ENCODE measurements around the gene EPHX1. TPM values are rescaled to one million over a fixed set of nuclear protein-coding genes. Genes with fewer than 3 reads are reported as not detected.
A peak's percentile ranks its signal among the peaks of the same experiment; 100 is the strongest.

The EPHX1 gene
- total RNA-seq, 1 experiment from 2014 or later, result 4.6 TPM

DNA sequence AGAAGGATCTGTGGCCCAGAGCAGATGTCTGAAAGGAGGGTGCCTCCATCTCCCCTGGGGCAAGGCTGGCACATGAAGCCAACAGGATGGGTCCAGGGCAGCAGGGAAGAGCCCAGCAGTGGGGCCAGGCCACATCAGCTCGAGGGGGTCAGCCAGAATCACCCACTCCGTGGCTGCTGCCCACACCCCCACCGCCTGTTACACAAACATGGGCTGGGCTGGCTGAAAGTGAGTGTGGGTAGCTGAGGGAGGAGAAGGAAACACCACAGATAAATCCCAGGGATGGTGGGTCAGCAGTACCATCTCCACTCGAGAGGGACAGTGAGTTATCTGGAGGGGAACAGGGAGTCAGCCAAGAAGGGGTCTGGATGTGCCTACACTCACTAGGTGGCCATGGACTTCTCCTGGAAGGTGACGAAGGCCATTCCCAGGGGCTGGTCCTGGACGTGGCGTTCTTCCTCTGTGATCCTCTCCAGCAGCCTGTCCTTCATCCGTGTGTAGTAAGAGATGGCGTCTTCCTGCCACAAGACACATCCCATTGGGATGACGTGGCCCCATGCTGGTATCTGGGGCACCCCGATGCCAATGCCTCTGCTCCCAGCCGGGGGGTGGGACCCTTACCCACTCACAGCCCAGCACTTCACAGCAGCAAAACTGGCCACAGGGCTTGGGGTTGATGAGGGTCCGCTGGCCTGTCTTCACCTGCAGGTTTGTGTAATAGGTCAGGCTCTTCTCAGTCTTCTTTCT lies 52.1 kb downstream of the EPHX1 start:
- DNase-seq (ENCODE audit: low read depth), result no peak

DNA sequence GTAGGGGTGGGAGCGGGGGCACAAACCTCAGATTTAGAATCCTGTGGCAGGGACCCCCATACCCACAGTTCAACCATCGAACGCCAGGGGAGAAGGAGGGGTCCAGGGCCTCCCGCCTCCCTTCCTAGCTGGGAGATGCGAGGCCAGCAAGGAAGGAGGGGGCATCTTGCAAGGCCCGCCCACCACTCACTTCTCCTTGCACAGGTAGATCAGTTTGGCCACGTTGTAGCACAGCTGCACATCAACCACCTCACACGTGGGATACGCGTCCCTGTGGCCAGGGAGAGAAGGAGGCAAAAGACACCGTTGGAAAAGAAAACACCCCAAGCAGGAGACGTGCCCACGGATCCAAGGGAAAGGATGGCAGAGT lies 52.6 kb downstream of the EPHX1 start:
- no peak for DNase-seq (ENCODE audit: low read depth)

DNA sequence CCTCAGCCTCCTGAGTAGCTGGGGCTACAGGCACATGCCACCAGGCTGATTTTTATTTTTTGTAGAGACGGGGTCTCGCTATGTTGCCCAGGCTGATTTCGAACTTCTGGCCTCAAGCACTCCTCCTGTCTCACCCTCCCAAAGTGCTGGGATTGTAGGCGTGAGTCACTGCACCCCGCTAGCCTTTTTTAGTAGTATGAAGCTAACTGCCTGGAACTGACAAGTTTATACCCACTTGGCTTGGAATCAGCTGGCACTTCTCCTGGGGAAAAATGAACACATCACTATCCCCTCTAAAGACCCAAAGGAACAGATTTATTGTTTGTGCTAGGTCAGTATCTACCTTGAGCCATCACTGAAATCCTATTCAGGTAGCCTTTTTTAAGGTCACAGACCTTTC lies 53.2 kb downstream of the EPHX1 start:
- no peak for DNase-seq (ENCODE audit: low read depth)

DNA sequence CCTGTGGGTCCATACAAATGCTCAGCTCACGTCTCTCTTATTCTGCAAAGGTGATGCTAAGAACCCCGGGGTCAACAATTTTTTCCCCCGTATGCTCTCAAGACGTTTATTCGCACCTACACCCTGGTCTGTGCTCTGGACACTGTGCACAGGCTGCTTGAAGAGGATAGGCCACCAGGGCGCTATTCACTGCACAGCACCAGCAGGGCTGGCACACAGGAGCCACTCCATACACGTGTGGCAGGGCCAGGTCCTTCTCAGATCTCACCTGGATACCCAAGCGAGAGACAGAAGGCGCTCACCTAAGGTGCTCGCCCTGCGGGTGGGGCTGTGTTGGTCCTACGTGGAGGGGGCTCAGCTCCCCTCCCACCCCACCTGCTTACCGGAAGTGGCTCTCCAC lies 55.6 kb downstream of the EPHX1 start:
- DNase-seq (ENCODE audit: low read depth), result no peak

DNA sequence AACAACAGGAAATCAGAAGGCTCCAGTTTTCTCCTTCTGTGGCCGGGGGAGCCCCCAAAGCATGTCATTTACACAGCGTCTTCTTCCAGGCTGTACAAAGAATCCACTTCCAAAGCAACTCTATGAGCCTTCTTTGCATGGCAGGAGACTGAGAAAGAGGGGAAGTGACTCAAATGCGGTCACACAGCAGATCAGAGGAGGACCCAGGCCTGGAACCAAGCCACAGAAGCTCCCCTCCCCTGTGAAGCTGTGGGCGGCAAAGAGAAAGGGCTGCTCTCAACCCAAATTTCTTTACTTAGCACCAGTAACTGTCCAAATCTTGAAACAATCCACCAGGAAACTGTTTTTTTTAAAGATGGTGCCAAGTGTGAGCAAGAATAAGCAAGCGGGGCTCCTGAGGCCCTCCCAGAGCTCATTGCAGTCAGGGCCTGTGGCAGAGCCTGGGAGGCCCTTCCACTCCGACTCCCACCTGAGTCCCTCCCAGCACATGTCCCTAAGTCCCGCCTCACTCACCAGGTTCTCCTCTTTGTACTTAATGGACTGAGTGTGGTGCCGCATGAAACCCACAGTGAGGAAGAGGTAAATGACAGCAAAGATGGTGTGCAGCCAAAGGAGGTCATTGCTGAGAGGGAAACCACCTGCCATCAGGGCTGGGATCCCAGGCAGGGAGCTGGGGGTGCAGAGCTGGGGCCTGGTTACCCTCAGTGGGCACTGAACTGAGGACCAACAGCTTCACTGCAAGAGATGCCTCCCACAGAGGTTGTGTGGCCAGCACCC lies 56.3 kb downstream of the EPHX1 start:
- DNase-seq (ENCODE audit: low read depth), result peak; percentile 90

DNA sequence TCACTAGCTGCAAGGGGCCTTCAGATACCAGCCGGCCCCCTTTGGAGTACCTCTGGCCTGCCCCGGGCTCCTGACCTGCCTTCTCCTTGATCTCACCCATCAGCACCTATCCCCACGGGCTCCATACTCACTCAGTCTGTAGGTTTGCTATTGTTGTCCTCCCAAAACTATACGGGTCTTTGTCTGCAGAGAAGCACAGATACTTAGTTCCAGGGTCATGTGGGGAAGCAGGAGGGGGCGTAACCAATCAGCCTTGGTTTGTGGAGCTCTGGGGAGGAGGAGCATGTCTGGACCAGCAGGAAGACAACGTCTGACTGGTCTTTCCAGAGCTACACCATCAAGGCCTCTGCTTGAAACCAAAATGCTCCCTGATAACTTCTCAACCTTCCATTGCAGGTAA lies 57.1 kb downstream of the EPHX1 start:
- DNase-seq (ENCODE audit: low read depth), result no peak

DNA sequence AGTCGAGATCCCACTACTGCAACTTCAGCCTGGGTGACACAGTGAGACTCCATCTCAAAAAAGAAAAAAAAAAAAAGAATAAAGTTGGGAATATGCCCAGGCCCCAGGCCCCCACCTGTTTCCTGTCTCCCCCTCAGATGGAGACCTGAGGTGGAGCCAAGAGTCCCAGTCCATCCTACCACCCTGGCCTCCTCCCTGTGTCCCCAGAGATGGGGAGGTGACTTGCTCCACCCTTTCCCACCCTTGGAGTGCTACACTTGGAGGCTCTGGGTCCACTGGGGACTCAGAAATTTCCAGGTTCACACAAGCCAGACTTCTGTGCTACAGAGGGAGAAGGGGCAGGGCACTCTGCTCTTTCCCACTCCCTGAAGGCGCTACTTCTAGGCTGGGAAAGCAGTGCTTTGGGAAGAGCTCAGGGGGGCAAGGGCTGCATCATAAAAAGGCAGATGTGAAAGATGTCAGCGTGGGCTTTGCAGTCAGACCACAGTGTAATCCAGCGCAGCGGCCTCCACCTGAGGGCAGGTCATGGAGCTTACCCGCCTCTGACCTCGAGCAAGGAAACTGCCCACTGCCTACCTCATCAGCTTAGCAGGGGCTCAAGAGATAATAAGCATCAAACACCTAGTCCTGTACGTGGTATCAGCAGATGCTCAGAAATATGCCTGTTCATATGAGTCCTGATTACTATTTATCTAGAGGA lies 58.9 kb downstream of the EPHX1 start:
- no peak for DNase-seq (ENCODE audit: low read depth)

DNA sequence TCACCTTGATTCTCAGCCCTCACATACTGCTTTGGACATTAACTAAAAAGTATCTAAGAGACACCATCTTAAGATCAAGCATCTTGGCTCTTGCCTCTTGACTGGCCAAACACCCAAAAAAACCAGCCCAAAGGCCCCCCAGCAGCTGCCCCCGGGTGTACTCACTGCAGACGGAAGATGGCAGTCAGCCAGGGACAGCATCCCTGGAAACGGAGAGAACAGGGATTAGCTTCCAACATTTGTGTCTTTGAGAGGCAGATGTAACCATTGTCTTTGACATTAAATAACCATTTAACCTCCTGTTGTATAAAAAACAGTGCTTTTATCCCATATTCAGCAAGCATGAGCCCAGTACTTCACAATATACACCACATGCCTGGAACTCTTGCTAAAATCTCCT lies 61.0 kb downstream of the EPHX1 start:
- DNase-seq (ENCODE audit: low read depth), result no peak

DNA sequence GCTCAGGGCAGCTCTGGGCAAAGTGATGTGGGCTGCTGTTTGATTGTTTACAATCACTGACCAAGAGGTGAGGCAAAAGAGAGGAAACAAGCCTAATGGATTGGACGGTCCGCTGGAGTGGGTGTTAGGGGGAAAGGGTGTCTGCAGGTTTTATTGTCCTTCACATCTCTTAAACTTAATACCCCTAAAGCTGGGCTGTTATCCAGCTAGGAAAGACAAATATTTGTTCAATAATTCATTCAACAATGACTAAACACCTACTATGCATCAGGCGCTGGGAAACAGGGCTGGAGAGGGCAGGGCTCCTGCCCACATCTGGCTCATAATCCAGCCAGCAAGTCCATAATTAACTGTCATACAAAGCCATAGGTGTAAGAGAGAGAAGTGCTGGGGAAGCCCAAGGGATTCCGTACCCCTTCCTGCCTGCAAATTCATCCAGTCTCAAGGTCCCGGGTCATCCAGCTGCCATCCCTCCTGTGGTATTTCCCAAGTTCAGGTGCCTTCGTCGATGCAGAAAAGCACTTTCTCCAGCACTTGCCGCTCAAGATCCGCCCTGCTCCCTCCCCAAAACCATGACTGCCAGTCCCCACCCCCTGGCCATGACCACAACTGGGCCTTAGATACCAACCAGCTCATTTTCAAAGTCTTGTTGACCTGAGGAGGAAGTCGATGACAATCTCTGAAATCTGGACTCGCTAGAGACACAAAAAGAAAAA lies 61.6 kb downstream of the EPHX1 start:
- no peak for DNase-seq (ENCODE audit: low read depth)

DNA sequence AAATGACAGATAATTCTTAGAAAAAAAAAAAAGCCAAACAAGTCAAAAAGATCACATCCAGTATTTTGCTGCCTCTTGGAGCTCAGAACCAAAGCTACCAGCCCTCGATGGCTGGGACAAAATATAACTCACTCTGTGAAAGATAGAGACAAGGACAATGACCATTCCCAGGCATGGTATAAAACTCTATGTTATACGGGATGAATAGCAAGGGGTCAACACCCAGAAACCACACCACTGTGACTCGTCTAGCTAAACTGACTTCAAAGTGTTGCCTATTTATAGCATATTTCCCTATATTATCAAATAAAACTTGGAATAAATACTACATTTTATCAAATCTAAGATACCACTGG lies 62.1 kb downstream of the EPHX1 start:
- no peak for DNase-seq (ENCODE audit: low read depth)

DNA sequence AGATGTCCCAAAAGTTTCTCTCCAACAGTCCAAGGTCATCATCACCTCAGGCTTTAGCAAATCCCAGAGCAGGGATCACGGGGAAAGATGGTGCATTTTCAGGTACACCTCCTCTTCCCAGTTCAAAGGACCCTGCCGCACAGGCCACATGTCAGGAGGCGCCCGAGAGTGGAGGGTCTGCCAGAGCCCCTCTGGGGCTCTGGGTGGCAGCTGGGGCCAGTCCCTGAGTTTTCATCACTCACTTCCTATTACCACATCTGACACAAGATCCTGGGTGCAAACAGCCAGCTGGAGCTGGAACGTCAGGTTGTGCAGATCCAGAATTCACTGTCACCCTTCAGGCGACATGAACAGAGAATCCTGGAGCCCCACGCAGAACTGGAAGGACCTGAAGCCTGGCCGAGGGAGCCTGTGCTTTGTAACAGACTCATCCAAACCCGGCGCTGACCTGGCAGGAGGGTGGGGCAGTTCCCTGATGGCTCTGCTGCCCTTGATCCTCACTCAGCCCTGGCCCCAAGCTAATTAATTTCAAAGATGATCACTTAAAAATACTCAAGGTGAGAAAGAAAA lies 63.4 kb downstream of the EPHX1 start:
- DNase-seq (ENCODE audit: low read depth), result no peak

DNA sequence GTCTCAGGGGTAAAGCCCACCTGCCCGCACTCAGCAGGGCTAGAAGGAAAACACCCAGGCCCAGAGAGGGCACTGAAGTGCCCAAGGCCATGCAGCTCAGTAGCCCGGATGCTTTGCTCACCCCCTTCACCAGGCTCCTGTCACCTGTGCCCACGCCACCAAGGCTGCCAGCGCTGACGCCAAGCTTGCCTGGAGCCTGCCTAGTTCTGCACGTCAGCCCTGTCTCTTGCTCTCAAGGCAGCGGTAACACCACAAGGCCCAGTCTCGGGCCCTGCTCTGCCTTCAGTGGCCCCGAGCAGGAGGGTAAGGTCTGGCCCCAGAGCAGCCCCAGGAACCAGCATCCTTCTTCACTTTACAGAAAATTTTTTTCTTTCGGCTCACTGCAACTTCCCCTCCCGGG lies 64.5 kb downstream of the EPHX1 start:
- DNase-seq (ENCODE audit: low read depth), result no peak

DNA sequence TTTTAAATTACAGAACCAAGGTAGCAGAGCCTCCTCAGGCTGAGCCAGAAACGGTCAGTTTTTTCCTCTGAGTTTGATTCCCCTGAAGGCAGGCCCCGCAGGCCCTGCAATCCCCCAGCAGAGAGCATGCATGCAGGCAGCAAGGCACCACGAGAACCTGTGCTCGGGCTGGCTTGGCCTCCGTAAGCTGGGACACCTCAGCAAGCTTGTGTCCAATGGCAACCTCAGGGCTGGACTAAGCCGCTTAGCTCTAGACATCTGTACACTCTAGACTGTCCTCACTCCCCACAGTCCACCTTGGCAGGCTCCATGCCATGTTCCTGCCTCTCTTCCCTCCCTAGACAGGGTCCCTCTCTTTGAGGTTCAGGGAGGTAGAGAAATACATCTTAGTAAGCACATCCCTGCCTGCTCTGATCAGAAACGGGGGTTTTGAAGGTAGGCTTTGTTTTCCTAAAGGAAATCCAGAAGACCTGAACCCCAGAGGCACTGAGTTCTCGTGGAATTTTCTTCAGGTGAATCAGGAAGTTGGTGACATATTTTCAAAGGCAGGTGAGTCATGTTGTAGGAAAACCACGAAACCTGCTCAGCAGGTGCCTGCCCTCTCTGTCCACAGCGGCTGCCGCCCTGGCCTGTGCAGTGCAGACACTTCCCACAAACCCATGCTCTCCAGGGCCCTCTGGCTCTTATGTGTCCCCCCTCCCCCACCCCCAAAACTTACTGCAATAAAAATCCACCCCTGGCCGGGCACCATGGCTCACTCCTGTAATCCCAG lies 65.3 kb downstream of the EPHX1 start:
- DNase-seq (ENCODE audit: low read depth), result no peak

DNA sequence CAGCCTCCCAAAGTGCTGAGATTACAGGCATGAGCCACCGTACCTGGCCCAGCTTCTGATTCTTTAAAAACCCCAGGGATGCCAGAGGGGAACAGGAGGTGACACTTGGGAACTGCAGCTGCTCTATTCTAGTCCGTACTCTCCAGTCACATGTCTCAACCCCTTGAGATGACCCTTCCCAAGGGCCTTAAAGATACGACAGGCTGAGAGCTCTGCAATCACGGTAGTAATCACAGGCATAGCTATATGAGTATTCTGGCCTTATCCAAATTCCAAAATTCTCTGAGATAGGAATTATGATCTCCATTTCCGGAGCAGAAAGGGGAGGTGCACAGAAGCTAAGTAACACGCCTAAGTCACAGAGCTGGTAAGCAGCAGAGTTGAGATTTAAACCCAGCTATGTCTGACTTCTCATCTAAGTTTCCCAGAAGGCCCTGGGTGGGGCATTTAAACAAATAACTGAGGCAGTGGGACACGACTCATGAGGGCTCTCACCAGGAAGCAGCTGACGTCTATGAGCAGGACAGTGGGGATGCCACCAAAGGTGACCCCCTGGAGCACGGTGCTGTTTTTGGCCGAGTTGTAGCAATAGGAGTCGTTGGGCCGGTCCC lies 67.1 kb downstream of the EPHX1 start:
- no peak for DNase-seq (ENCODE audit: low read depth)

DNA sequence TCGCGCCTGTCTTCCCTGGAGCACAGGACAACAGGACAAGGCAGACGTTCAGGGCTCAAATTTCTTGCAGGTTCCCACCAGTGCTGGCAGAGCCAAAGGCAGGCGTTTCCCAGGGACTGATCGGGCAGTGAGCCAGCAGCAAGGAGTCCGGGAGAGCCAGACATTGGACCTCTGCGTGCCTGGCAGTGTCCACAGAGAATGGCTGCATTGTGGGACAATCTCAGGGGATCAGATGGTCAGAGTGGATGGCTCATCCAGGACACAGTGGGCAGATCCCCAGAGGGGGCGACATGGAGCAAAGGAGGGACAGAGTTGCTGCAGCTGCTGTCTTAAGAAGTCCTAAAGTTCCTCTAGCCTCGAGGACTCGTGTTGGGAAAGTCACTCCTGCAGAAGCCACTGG lies 67.7 kb downstream of the EPHX1 start:
- DNase-seq (ENCODE audit: low read depth), result no peak

DNA sequence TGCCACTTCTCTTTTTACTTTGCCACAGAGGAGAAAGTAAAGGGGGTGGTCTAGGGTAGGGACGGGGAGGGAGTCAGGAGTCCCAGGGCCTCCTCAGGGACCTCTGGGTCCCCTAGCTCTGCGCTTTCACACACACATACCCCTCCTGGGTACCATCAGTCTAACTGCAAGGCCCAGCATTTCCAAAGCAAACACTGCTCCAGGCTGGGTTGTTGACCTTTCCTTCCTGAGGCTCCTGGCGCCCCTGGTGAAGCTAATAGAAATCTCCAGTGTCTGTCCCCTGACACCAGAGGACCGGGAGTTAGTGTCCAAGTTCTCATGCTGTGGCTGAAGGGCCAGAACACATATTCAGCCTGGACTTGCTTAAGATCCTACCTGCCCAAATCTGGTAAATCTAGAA lies 68.4 kb downstream of the EPHX1 start:
- DNase-seq (ENCODE audit: low read depth), result no peak

DNA sequence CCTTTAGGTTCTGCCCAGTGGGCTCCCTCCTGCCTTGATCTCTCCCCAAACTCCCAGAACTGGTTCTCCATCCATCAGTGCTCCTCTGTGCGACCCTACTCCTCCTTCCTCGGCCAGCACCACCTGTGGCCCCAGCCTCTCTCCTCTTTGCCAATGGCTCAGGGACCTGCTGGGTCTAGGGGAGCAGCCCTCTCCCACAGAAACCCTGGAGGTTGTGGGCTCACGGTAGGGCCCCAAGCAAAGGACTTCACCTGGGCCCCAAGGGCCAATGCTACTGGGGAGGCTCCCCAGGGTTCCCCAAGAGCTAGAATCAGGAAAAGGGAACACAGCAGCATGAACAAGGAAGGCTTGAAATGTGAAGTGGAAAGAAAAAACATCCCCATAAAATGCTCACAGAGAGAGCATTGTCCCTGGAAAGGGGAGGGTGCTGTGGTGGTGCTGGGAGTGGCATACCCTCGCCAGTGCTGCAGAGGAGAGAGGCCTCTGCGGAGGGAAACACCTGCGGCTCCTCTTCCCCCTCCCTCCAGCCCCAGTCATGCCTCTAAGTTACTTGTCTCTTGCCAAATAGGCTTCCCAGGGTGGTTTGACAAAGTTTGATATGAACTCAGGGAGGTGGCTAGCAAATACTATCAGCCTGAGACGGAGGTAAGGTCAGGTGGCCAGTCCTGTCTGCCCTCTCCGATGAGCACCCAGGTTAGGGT lies 69.7 kb downstream of the EPHX1 start:
- no peak for DNase-seq (ENCODE audit: low read depth)

DNA sequence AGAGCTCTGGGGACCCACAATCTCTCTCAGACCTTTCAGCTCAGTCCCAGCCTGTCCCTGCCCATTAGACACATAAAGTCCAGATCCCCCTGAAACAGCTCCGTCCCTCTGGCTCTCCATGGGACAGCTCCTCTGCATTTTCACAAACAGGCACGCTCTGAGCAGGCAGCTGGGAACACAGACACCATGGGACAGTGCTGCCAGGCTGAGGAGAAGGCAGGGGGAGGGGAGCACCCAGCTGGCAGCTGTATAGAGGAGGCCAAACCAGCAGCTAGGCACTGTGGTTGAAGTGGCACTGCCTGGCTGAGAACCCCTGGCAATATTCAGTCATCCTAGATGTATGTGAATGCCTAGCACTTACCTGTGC lies 70.3 kb downstream of the EPHX1 start:
- DNase-seq (ENCODE audit: low read depth), result no peak

DNA sequence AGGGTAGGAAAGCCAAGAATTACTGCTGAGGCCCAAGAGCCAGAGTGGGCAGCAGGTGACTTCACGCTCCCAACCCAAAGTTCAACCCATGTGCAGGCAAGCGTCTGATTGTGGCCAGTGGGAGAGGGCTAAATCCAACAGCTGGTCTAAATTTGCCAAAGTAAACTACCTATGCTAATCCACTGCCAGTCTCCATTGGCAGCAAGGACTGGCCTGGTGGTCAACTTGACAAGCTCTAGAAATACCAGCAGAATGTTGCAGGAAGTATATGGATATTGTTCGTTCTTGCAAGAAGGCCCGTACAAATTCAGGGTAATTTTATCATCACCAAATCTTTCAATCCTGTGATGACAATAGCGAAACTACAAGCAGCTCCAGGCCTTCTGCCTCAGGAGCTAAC lies 70.7 kb downstream of the EPHX1 start:
- DNase-seq (ENCODE audit: low read depth), result no peak
